H9 (cell line): ENCODE results near the gene AGBL3. TPM values are rescaled to one million over a fixed set of nuclear protein-coding genes. Genes with fewer than 3 reads are reported as not detected.

Experiments used
- DNase-seq: peaks from one replicate; pipeline ENCODE4 v3.0.0-alpha.2; 2017
- H2AFZ ChIP-seq: one replicate; pipeline ENCODE4 v1.6.1; 2013; ENCODE audit warnings: mild to moderate bottlenecking, low read length, control low read depth, moderate library complexity
- H2AK5ac ChIP-seq: 2 replicates; pipeline ENCODE4 v1.6.1; 2013; ENCODE audit warnings: low read length, control low read depth, mixed read lengths; ENCODE audit not compliant: insufficient read length
- H2BK120ac ChIP-seq: one replicate; pipeline ENCODE4 v1.6.1; 2013; ENCODE audit warnings: low read depth, mild to moderate bottlenecking, low read length, control low read depth, inconsistent platforms; ENCODE audit not compliant: poor library complexity, severe bottlenecking
- H2BK12ac ChIP-seq: 2 replicates; pipeline ENCODE4 v1.6.1; 2013; ENCODE audit warnings: low read length, control low read depth, mixed read lengths, low read depth; ENCODE audit not compliant: insufficient read length
- H2BK15ac ChIP-seq: 2 replicates; pipeline ENCODE4 v1.6.1; 2013; ENCODE audit warnings: low read depth, low read length, control low read depth
- H2BK20ac ChIP-seq: one replicate; pipeline ENCODE4 v1.6.1; 2013; ENCODE audit warnings: low read depth, mild to moderate bottlenecking, low read length, control low read depth, inconsistent platforms; ENCODE audit not compliant: poor library complexity, severe bottlenecking
- H2BK5ac ChIP-seq: 2 replicates; pipeline ENCODE4 v1.6.1; 2013; ENCODE audit warnings: low read length, control low read depth, mixed read lengths; ENCODE audit not compliant: insufficient read length
- H3K14ac ChIP-seq: 2 replicates; pipeline ENCODE4 v1.6.1; 2013; ENCODE audit warnings: low read length, control low read depth; ENCODE audit not compliant: insufficient read depth
- H3K18ac ChIP-seq: 2 replicates; pipeline ENCODE4 v1.6.1; 2013; ENCODE audit warnings: low read depth, mild to moderate bottlenecking, mixed read lengths, low read length, control low read depth; ENCODE audit not compliant: insufficient read length
- H3K23ac ChIP-seq: 2 replicates; pipeline ENCODE4 v1.6.1; 2013; ENCODE audit warnings: low read length, control low read depth, mixed read lengths, low read depth; ENCODE audit not compliant: insufficient read length
- H3K23me2 ChIP-seq: 2 replicates; pipeline ENCODE4 v1.6.1; 2013; ENCODE audit warnings: low read depth, mild to moderate bottlenecking, mixed read lengths, low read length, control low read depth; ENCODE audit not compliant: insufficient read length, poor library complexity, severe bottlenecking
- H3K27ac ChIP-seq: 2 replicates; pipeline ENCODE4 v1.5.1; 2013; ENCODE audit warnings: low read length, control low read depth, mixed read lengths, low read depth; ENCODE audit not compliant: insufficient read length
- H3K27me3 ChIP-seq: 2 replicates; pipeline ENCODE4 v1.6.1; 2013; ENCODE audit warnings: low read length, control low read depth, inconsistent platforms; ENCODE audit not compliant: insufficient read depth
- H3K4ac ChIP-seq: 2 replicates; pipeline ENCODE4 v1.6.1; 2013; ENCODE audit warnings: low read depth, mild to moderate bottlenecking, control low read depth, inconsistent platforms, low read length, moderate library complexity
- H3K4me1 ChIP-seq: 2 replicates; pipeline ENCODE4 v1.6.1; 2013; ENCODE audit warnings: low read length, control low read depth, inconsistent platforms; ENCODE audit not compliant: insufficient read depth
- H3K4me2 ChIP-seq: 2 replicates; pipeline ENCODE4 v1.6.1; 2013; ENCODE audit warnings: low read length, control low read depth, mixed read lengths; ENCODE audit not compliant: insufficient read length, insufficient read depth
- H3K56ac ChIP-seq: 2 replicates; pipeline ENCODE4 v1.6.1; 2013; ENCODE audit warnings: low read depth, mild to moderate bottlenecking, mixed read lengths, low read length, control low read depth; ENCODE audit not compliant: insufficient read length
- H3K79me1 ChIP-seq: 2 replicates; pipeline ENCODE4 v1.6.1; 2013; ENCODE audit warnings: low read depth, mild to moderate bottlenecking, moderate library complexity, low read length, control low read depth, inconsistent platforms; ENCODE audit not compliant: insufficient read depth, poor library complexity, severe bottlenecking
- H3K79me2 ChIP-seq: 2 replicates; pipeline ENCODE4 v1.6.1; 2013; ENCODE audit warnings: low read length, control low read depth, inconsistent platforms; ENCODE audit not compliant: insufficient read depth
- H3K9ac ChIP-seq: 2 replicates; pipeline ENCODE4 v1.6.1; 2013; ENCODE audit warnings: low read length, control low read depth, mixed read lengths; ENCODE audit not compliant: insufficient read length; ENCODE audit errors: extremely low read depth
- H3K9me3 ChIP-seq: one replicate; pipeline ENCODE4 v1.6.1; 2013; ENCODE audit warnings: low read depth, low read length, inconsistent platforms; ENCODE audit not compliant: control insufficient read depth
- H3T11ph ChIP-seq: one replicate; pipeline ENCODE4 v1.6.1; 2013; ENCODE audit warnings: mild to moderate bottlenecking, low read length, control low read depth, inconsistent platforms
- H4K20me1 ChIP-seq: one replicate; pipeline ENCODE4 v1.6.1; 2013; ENCODE audit not compliant: control insufficient read depth, insufficient read length, insufficient read depth
- H4K5ac ChIP-seq: 2 replicates; pipeline ENCODE4 v1.6.1; 2013; ENCODE audit warnings: low read depth, mild to moderate bottlenecking, mixed read lengths, low read length, control low read depth; ENCODE audit not compliant: insufficient read length
- H4K8ac ChIP-seq: replicated peaks from 2 replicates; pipeline ENCODE4 v1.6.1; 2013; ENCODE audit warnings: low read length, control low read depth, mixed read lengths, low read depth; ENCODE audit not compliant: insufficient read length
- H4K91ac ChIP-seq: 2 replicates; pipeline ENCODE4 v1.6.1; 2013; ENCODE audit warnings: low read depth, mild to moderate bottlenecking, moderate library complexity, mixed read lengths, low read length, control low read depth; ENCODE audit not compliant: insufficient read length
- H3K27ac Mint-ChIP-seq, 3 experiments: 2 replicates in 2 of 3; 3 replicates in 1 of 3; pipeline ENCODE4 v1.8.0; 2020 to 2021; ENCODE audit warnings: mixed read lengths in 3 of 3, mild to moderate bottlenecking in 1 of 3, moderate library complexity in 1 of 3
- H3K27me3 Mint-ChIP-seq: 2 replicates; pipeline ENCODE4 v1.8.0; 2021; ENCODE audit warnings: low read depth, mild to moderate bottlenecking, moderate library complexity, mixed read lengths
- H3K36me3 Mint-ChIP-seq, 3 experiments: 2 replicates in 2 of 3; 3 replicates in 1 of 3; pipeline ENCODE4 v1.8.0; 2020 to 2021; ENCODE audit warnings: low read depth in 3 of 3, mixed read lengths in 3 of 3; ENCODE audit not compliant: insufficient read depth in 1 of 3
- H3K4me1 Mint-ChIP-seq, 2 experiments: 2 replicates each; pipeline ENCODE4 v1.8.0; 2020; ENCODE audit warnings: mixed read lengths in 2 of 2
- H3K4me3 Mint-ChIP-seq, 2 experiments: 2 replicates in 1 of 2; 3 replicates in 1 of 2; pipeline ENCODE4 v1.8.0; 2020 to 2021; ENCODE audit warnings: mild to moderate bottlenecking in 2 of 2, mixed read lengths in 2 of 2, moderate library complexity in 1 of 2
- H3K9me3 Mint-ChIP-seq, 2 experiments: 2 replicates in 1 of 2; 3 replicates in 1 of 2; pipeline ENCODE4 v1.8.0; 2020; ENCODE audit warnings: mild to moderate bottlenecking in 2 of 2, mixed read lengths in 2 of 2, moderate library complexity in 1 of 2
- WGBS: extraction: QIAGEN DNeasy Blood & Tissue Kit; methylation state at CpG from one replicate; pipeline ENCODE4 v1.1.7; 2013; ENCODE audit warnings: missing lambda C conversion rate, low lambda C conversion rate, mixed read lengths; ENCODE audit not compliant: insufficient read length; ENCODE audit errors: extremely low coverage; 5-methylcytosine and 5-hydroxymethylcytosine counted together
- total RNA-seq: library from RNA; stranded (reverse); gene quantifications from 2 replicates; pipeline ENCODE4 v1.2.1, GENCODE V29; 2021
- TF ChIP-seq, protein P1 (sequence below): fragments of 200-600 bp; sonication (generic); conservative IDR thresholded peaks from 3 replicates; pipeline ENCODE4 v1.8.0; 2021; ENCODE audit warnings: antibody characterized with exemption, mild to moderate bottlenecking

The AGBL3 gene
- total RNA-seq, 1 experiment from 2014 or later = 2.4 TPM

DNA sequence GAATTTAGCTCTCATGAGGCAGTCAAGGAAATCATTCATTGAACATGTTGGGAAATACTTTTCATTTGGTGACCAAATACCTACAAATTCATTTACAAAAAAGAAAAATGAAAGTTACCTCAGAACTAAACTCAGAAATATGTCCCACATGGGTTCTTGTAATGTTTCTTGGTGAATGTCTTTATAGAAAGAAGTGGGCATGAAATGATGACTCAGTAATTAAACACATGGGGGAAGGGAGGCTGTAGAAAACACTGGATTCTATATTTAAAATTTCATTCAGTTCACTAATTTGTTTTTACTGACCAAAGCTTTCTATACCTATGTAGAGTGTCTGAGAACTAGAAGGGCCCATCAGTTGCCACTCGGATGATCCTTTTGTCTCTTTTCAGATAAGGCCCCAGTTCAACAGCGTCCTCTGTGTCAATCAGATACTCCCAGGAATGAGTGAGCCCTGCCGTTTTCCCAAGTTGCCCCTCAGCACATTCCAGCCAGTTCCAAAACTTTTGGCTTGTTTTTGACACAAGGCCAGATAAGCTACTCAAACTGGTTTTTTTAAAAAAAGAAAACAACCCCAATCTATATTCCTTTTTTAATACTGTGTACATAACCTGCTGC lies 49.3 kb upstream of the AGBL3 start:
- Histone ChIP-seq H2BK15ac (no peak overlapping the region), H3K27me3 (no peaks in the 10 kb centered on the region), H2BK120ac (no peak overlapping the region), H4K5ac (no peak overlapping the region), H2BK12ac (no peak overlapping the region), H3K4me1 (no peaks in the 10 kb centered on the region), H3K23ac (no peak overlapping the region), H3K23me2 (no peaks in the 10 kb centered on the region), H3K4me2 (no peak overlapping the region), H2AK5ac (no peak overlapping the region), H3K9ac (no peak overlapping the region), H3T11ph (no peak overlapping the region), H3K4ac (no peak overlapping the region), H3K9me3 (no peaks in the 10 kb centered on the region), H4K8ac (no peak overlapping the region), H3K56ac (no peak overlapping the region), H3K79me2 (no peaks in the 10 kb centered on the region), H3K14ac (no peak overlapping the region), H4K91ac (no peak overlapping the region), H4K20me1 (no peaks in the 10 kb centered on the region), H3K79me1 (no peaks in the 10 kb centered on the region), H2AFZ (no peak overlapping the region), H2BK20ac (no peak overlapping the region), H3K27ac (no peak overlapping the region), H2BK5ac (no peak overlapping the region), H3K18ac (no peak overlapping the region)
- no peak overlapping the region for H3K4me3 Mint-ChIP-seq
- peak overlapping the region in 1 of 3 experiments; percentile 17; a peak in 1 of 7 replicates for H3K27ac Mint-ChIP-seq
- WGBS = no CpG with 5 or more reads among the region's 3 CpGs
- no peaks in the 10 kb centered on the region for H3K9me3 Mint-ChIP-seq
- TF ChIP-seq, protein P1, sequence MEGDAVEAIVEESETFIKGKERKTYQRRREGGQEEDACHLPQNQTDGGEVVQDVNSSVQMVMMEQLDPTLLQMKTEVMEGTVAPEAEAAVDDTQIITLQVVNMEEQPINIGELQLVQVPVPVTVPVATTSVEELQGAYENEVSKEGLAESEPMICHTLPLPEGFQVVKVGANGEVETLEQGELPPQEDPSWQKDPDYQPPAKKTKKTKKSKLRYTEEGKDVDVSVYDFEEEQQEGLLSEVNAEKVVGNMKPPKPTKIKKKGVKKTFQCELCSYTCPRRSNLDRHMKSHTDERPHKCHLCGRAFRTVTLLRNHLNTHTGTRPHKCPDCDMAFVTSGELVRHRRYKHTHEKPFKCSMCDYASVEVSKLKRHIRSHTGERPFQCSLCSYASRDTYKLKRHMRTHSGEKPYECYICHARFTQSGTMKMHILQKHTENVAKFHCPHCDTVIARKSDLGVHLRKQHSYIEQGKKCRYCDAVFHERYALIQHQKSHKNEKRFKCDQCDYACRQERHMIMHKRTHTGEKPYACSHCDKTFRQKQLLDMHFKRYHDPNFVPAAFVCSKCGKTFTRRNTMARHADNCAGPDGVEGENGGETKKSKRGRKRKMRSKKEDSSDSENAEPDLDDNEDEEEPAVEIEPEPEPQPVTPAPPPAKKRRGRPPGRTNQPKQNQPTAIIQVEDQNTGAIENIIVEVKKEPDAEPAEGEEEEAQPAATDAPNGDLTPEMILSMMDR = no peak
- peaks cover 8 to 19% of the 10 kb centered on the region in 2 experiments for H3K4me1 Mint-ChIP-seq
- DNase-seq = no peak
- no peaks in the 10 kb centered on the region for H3K27me3 Mint-ChIP-seq
- H3K36me3 Mint-ChIP-seq = peaks cover 13 to 42% (median 24%) of the 10 kb centered on the region in 3 experiments; a peak in 6 of 7 replicates
